SU-DHL-6 (cell line): ENCODE data around the gene CDC42BPG.

Source experiments
- H2AFZ ChIP-seq: fragments of 200-600 bp; sonication (generic); 2 replicates; pipeline ENCODE4 v1.6.1; 2014; ENCODE audit warnings: low read depth, mild to moderate bottlenecking, moderate library complexity, mixed read lengths, antibody characterized with exemption, low read length; ENCODE audit not compliant: severe bottlenecking
- H3F3A ChIP-seq: fragments of 200-600 bp; shearing (Covaris generic); 2 replicates; pipeline ENCODE4 v1.6.0; 2016; ENCODE audit warnings: antibody characterized with exemption, mild to moderate bottlenecking; ENCODE audit not compliant: insufficient read depth
- H3K27ac ChIP-seq: fragments of 200-600 bp; sonication (generic); 2 replicates; pipeline ENCODE4 v1.5.1; 2016; ENCODE audit warnings: low read depth, mild to moderate bottlenecking, low read length, moderate library complexity, mixed read lengths
- H3K27me3 ChIP-seq: fragments of 200-600 bp; sonication (generic), shearing (Covaris generic); 2 replicates; pipeline ENCODE4 v1.6.0; 2014; ENCODE audit warnings: mild to moderate bottlenecking, low read length
- H3K36me3 ChIP-seq: fragments of 200-600 bp; sonication (generic); 2 replicates; pipeline ENCODE4 v1.6.1; 2014; ENCODE audit warnings: mild to moderate bottlenecking, low read length, mixed read lengths
- H3K4me2 ChIP-seq: fragments of 300-600, 200-600 bp; shearing (Covaris generic), sonication (generic); 2 replicates; pipeline ENCODE4 v1.6.0; 2014; ENCODE audit warnings: low read length, low read depth, mild to moderate bottlenecking; ENCODE audit not compliant: poor library complexity, severe bottlenecking
- H3K4me3 ChIP-seq: fragments of 200-600 bp; sonication (generic); 2 replicates; pipeline ENCODE4 v1.5.1; 2014; ENCODE audit warnings: antibody characterized with exemption, low read length, mild to moderate bottlenecking, mixed read lengths; ENCODE audit not compliant: insufficient read depth, poor library complexity, severe bottlenecking
- H3K79me2 ChIP-seq: fragments of 200-600 bp; sonication (generic); 2 replicates; pipeline ENCODE4 v1.6.1; 2014; ENCODE audit warnings: mild to moderate bottlenecking, low read length, moderate library complexity; ENCODE audit not compliant: insufficient read depth
- H3K9ac ChIP-seq: fragments of 200-600 bp; sonication (generic); 2 replicates; pipeline ENCODE4 v1.7.0; 2014; ENCODE audit warnings: mild to moderate bottlenecking, low read length
- H3K9me2 ChIP-seq: fragments of 200-600 bp; sonication (generic); replicated peaks from 2 replicates; pipeline ENCODE4 v1.6.1; 2014; ENCODE audit warnings: low read length; ENCODE audit not compliant: insufficient read depth
- H3K9me3 ChIP-seq: fragments of 200-600 bp; sonication (generic); 2 replicates; pipeline ENCODE4 v1.6.1; 2014; ENCODE audit warnings: low read length, mixed read lengths; ENCODE audit not compliant: insufficient read depth
- H4K20me1 ChIP-seq: fragments of 200-600 bp; sonication (generic); 2 replicates; pipeline ENCODE4 v1.6.1; 2014; ENCODE audit warnings: low read depth, mild to moderate bottlenecking, antibody characterized with exemption, low read length, moderate library complexity, mixed read lengths
- CTCF ChIP-seq: fragments of 200-600 bp; sonication (generic); IDR thresholded peaks from one replicate; pipeline ENCODE4 v1.5.1; 2017; ENCODE audit warnings: antibody characterized with exemption, mild to moderate bottlenecking, low read length, moderate library complexity; ENCODE audit not compliant: insufficient read depth, poor library complexity, severe bottlenecking
- EZH2phosphoT487 ChIP-seq: fragments of 200-600 bp; sonication (generic), shearing (Covaris generic); conservative IDR thresholded peaks from 2 replicates; pipeline ENCODE4 v1.6.1; 2018; ENCODE audit warnings: mild to moderate bottlenecking, antibody characterized with exemption, low read length, moderate library complexity, mixed read lengths

CDC42BPG gene

DNA sequence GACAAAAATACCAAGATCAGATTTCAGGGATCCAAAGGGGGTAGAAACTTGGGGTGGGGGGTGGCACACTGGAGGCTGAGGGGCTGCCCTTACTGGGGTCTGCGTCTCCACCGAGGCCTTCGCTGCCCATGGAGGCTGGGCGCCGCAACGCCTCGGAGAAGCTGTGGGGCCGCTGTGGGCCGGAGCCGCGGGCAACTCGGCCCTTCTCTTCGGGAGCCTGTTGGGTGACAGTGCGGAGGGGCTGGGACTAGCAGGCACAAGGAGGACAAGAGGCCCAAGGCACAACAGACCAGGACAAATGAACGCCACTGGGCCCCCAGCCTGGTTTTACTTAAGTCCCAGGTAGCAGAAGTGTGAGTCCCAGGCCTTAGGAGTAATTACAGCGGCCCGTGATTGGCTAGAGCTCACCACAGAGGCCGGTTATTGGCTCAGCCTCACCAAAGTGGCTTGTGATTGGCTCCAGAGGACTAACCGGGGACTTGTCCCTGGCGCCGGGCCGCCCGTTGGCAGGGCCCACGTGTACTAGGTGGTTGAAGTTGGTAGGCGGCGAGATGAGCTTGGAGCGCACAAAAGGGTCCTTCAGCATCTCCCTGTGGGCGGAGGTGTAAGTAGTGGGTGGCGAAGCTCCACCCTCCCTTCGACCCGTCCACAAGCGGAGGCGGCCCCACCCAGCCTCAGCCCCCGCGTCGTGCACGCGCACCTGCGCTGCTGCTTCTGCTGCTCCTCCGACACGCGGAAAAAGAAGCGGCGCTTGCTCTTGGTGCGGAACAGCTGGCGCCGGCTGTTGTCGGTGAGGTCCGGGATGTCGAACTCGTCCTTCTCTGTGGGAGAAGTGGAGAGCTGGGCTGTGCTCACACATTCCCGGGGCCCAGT is 17.6 kb downstream of the CDC42BPG start:
- Histone ChIP-seq H3F3A (no peaks in the 10 kb centered on the region), H3K79me2 (no peaks in the 10 kb centered on the region), H3K4me2 (no peak overlapping the region), H3K27me3 (no peaks in the 10 kb centered on the region), H3K36me3 (no peaks in the 10 kb centered on the region), H3K9me3 (no peaks in the 10 kb centered on the region), H2AFZ (no peak overlapping the region), H3K9me2 (no peaks in the 10 kb centered on the region), H3K9ac (no peak overlapping the region), H4K20me1 (no peaks in the 10 kb centered on the region), H3K4me3 (no peak overlapping the region), H3K27ac (no peak overlapping the region)
- no peak for TF ChIP-seq CTCF
- no peak for TF ChIP-seq EZH2phosphoT487

DNA sequence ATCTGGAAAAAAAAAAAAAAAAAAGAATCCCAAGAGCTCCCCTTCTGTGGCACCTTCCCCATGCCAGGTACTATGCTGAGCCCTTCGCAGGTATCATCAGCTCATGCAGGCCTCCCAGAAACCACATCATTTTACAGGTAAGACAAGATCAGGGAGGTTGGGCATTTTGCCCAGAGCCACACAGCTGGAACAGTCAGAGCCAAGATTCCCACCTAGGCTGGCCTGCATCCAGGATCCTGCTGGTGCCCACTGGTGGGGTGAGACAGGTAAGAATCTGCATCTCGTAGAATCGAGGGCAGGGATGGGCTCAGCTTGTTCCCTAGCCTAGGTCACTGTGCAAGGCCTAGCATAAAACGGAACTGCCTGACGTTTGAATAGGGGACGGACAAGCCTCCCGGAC is 18.4 kb downstream of the CDC42BPG start:
- Histone ChIP-seq H2AFZ (no peak overlapping the region), H3F3A (no peaks in the 10 kb centered on the region), H3K4me3 (no peak overlapping the region), H3K27me3 (no peaks in the 10 kb centered on the region), H3K27ac (no peak overlapping the region), H3K4me2 (no peak overlapping the region), H3K9me2 (no peaks in the 10 kb centered on the region), H3K9ac (no peak overlapping the region), H3K36me3 (no peaks in the 10 kb centered on the region), H3K9me3 (no peaks in the 10 kb centered on the region), H3K79me2 (no peaks in the 10 kb centered on the region), H4K20me1 (no peaks in the 10 kb centered on the region)
- TF ChIP-seq EZH2phosphoT487 (no peak), CTCF (no peak)

DNA sequence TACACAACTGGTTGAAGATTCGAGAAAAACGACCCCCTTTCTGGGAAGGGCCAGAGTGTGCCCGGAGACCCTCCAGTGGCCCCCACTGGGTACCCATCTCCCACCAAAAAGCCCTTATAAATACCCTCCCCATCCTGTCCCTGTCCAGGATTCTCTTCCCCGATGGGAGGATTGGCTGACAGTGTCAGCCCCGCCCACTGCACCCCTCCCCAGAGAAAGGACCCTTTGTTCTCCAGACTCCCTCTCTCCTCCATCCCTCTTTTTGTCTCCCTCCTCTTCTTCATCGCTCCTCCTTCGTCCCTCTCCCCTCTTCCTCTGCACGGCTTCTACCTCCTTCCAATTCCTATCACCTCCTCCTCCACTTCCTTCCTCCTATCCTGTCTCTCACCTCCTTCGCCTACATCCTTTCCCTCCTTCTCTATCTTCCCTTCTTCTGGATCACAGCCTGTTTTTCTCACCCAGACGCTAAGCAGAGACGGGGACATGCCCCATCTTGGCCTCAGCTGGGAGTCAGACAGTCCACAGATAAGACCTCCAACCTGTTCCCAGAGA is 20.8 kb downstream of the CDC42BPG start:
- H4K20me1 ChIP-seq, result no peaks in the 10 kb centered on the region
- no peak for TF ChIP-seq CTCF
- no peak for TF ChIP-seq EZH2phosphoT487
- H3K9me3 ChIP-seq, result no peaks in the 10 kb centered on the region
- no peak overlapping the region for H3K4me2 ChIP-seq
- no peaks in the 10 kb centered on the region for H3K36me3 ChIP-seq
- H2AFZ ChIP-seq, result no peak overlapping the region
- H3F3A ChIP-seq, result no peaks in the 10 kb centered on the region
- H3K9me2 ChIP-seq, result no peaks in the 10 kb centered on the region
- no peaks in the 10 kb centered on the region for H3K79me2 ChIP-seq
- no peak overlapping the region for H3K4me3 ChIP-seq
- no peak overlapping the region for H3K9ac ChIP-seq
- H3K27ac ChIP-seq, result no peak overlapping the region
- H3K27me3 ChIP-seq, result no peaks in the 10 kb centered on the region
